ENCODE results near the gene MGME1. TPM values are rescaled to one million over a fixed set of nuclear protein-coding genes. Genes with fewer than 3 reads are reported as not detected.

The MGME1 gene
- total RNA-seq, 1 donor from 2014 or later, result 34.3 TPM

DNA sequence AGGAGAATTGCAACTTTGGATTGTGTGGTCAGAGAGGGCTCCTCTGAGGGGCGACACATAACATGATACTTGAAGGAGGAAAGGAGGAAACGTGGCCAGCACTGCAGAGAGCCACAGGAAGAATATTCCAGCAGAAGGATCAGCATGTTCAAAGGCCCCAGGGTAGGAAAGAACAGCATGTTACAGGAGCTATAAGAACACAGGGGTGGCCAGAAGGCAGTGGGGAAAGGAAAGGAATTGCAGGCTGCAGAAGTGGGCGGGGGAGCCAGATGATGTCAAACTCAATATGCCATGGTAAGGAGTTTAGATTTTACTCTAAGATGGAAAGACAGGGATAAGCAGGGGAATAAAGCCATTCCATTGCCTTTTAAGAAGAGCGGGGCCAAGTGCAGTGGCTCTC is 30.7 kb downstream of the MGME1 start:
- Mint-ChIP-seq H3K27ac (no peak overlapping the region), H3K9me3 (no peaks in the 10 kb centered on the region), H3K4me3 (no peak overlapping the region), H3K36me3 (ENCODE audit: low read depth) (no peaks in the 10 kb centered on the region), H3K4me1 (peaks cover 18% of the 10 kb centered on the region), H3K27me3 (peaks cover 3% of the 10 kb centered on the region)
- DNase-seq, result no peak
- intact Hi-C loops (cut with micrococcal nuclease), result loop anchor here (5.0 to 10.0 kb wide), 2 partner anchors 288 to 465 kb away; partner anchors contain the start of genes BFSP1 and ZNF133

- peaks cover 3% of the 10 kb centered on the region for H3K27me3 Mint-ChIP-seq
- no peak overlapping the region for H3K4me3 Mint-ChIP-seq
- intact Hi-C loops (cut with micrococcal nuclease), result no loop called here
- no peak for DNase-seq
- H3K4me1 Mint-ChIP-seq, result peaks cover 8% of the 10 kb centered on the region
- H3K9me3 Mint-ChIP-seq, result no peaks in the 10 kb centered on the region
- no peak overlapping the region for H3K27ac Mint-ChIP-seq
- no peaks in the 10 kb centered on the region for H3K36me3 Mint-ChIP-seq (ENCODE audit: low read depth)
Measured at GRCh38 chr20:18001131-18001921, 32.5 kb downstream of the MGME1 start.

DNA sequence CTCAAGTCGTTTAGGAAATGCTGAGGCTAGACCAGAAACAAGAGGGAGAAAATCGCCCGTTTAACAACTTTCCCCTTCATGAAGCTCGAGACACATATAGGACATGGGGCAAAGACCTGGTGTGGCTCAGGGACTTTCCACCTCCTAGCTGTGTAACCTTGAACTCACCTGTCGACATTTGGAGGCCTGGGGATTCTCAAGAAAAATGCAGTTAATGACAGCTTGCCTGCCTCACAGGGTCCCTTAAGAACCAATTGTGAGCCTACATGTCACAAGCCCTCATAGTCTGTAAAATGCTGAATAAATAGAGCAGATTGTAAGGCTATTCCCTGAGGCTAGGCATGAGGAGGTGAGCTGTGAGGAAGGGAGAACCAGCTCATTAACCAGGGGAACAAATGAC is 35.1 kb downstream of the MGME1 start:
- H3K4me1 Mint-ChIP-seq, result no peaks in the 10 kb centered on the region
- intact Hi-C loops (cut with micrococcal nuclease), result no loop called here
- H3K27me3 Mint-ChIP-seq, result no peaks in the 10 kb centered on the region
- H3K36me3 Mint-ChIP-seq (ENCODE audit: low read depth), result no peaks in the 10 kb centered on the region
- no peak overlapping the region for H3K27ac Mint-ChIP-seq
- DNase-seq, result no peak
- no peaks in the 10 kb centered on the region for H3K9me3 Mint-ChIP-seq
- no peak overlapping the region for H3K4me3 Mint-ChIP-seq

DNA sequence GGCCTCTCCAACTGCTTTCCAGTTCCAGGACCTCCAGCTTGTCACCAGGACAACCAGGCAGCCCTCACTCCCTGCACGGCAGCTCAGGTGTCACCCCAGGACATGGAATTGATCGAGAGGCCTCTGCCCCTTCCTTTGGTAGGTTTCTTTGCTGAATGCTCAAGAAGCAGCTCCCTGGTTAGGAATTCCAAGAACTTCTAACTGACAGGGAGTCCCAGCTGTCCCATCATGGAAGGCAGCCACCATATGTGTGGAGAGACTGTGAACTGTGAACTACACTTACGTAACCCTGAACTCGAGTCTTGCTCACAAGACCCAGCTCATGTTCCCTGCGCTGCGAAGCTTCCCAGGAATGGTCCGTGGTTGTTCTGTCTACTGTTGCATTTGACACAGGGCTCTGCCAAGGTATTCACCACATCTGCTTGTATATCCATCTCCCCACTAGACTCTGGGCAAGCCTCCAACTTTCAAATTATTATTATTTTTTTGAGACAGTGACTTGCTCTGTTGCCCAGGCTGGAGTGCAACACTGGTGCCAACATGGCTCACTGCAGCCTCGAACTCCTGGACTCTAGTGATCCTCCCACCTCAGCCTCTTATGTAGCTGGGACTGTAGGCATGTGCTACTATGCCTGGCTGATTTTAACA is 35.7 kb downstream of the MGME1 start:
- Mint-ChIP-seq H3K27ac (no peak overlapping the region), H3K36me3 (ENCODE audit: low read depth) (no peaks in the 10 kb centered on the region), H3K27me3 (no peaks in the 10 kb centered on the region), H3K4me3 (no peak overlapping the region), H3K4me1 (no peaks in the 10 kb centered on the region), H3K9me3 (no peaks in the 10 kb centered on the region)
- no peak for DNase-seq
- intact Hi-C loops (cut with micrococcal nuclease), result no loop called here

GRCh38 chr20:18005170-18005989 is 36.6 kb downstream of the MGME1 start:
- DNase-seq, result no peak
- H3K4me1 Mint-ChIP-seq, result no peaks in the 10 kb centered on the region
- H3K9me3 Mint-ChIP-seq, result no peaks in the 10 kb centered on the region
- intact Hi-C loops (cut with micrococcal nuclease), result no loop called here
- no peak overlapping the region for H3K4me3 Mint-ChIP-seq
- no peaks in the 10 kb centered on the region for H3K27me3 Mint-ChIP-seq
- no peak overlapping the region for H3K27ac Mint-ChIP-seq
- no peaks in the 10 kb centered on the region for H3K36me3 Mint-ChIP-seq (ENCODE audit: low read depth)

GRCh38 chr20:18005990-18006364 is 37.2 kb downstream of the MGME1 start:
- DNase-seq, result no peak
- H3K9me3 Mint-ChIP-seq, result no peaks in the 10 kb centered on the region
- no peak overlapping the region for H3K4me3 Mint-ChIP-seq
- no peaks in the 10 kb centered on the region for H3K27me3 Mint-ChIP-seq
- no peak overlapping the region for H3K27ac Mint-ChIP-seq
- H3K4me1 Mint-ChIP-seq, result no peaks in the 10 kb centered on the region
- no peaks in the 10 kb centered on the region for H3K36me3 Mint-ChIP-seq (ENCODE audit: low read depth)
- intact Hi-C loops (cut with micrococcal nuclease), result no loop called here

- H3K27me3 Mint-ChIP-seq, result no peaks in the 10 kb centered on the region
- H3K4me3 Mint-ChIP-seq, result no peak overlapping the region
- no peaks in the 10 kb centered on the region for H3K4me1 Mint-ChIP-seq
- H3K27ac Mint-ChIP-seq, result no peak overlapping the region
- DNase-seq, result no peak
- no peaks in the 10 kb centered on the region for H3K9me3 Mint-ChIP-seq
- no peaks in the 10 kb centered on the region for H3K36me3 Mint-ChIP-seq (ENCODE audit: low read depth)
- intact Hi-C loops (cut with micrococcal nuclease), result no loop called here
Measured at GRCh38 chr20:18006684-18007083, 37.9 kb downstream of the MGME1 start.

DNA sequence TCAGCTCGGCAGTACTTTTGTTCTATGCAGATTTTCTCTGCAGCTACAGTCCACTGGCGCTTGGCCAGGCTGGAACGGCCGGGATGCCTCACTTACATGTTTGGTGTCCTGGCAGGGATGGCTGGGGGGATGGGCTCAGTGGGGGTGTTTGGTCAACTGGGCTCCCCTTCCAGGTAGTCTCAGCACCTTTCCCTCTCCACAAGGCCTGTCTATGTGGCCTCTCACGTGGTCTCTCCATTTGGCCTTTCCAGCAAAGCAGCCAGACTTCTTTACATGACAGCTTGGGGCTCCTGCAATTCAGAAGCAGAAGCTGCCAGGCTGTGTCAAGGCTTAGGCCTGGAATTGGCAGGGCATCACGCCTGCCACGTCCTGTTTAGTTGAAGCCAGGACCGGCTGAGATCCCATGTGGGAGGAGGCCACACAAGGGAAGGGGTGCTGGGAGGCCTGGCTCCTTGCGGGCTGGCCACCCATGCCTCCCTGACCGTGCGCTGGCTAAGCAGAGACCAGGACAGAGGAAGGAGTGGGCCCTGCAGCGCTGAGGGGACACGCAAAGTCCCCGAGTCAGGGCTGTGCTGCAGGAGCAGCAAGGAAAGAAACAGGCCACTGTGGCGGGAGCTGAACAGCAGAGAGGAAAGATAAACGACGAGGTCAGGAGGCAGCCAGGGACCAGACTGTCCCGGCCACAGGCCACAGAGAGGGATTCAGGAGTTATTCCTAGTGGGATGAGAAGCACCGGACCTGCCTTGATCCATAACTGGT is 38.9 kb downstream of the MGME1 start:
- DNase-seq, result no peak
- Mint-ChIP-seq H3K36me3 (ENCODE audit: low read depth) (no peaks in the 10 kb centered on the region), H3K4me3 (no peak overlapping the region), H3K27ac (no peak overlapping the region), H3K4me1 (no peaks in the 10 kb centered on the region), H3K9me3 (no peaks in the 10 kb centered on the region), H3K27me3 (no peaks in the 10 kb centered on the region)
- intact Hi-C loops (cut with micrococcal nuclease), result no loop called here

- intact Hi-C loops (cut with micrococcal nuclease), result no loop called here
- no peaks in the 10 kb centered on the region for H3K36me3 Mint-ChIP-seq (ENCODE audit: low read depth)
- H3K4me1 Mint-ChIP-seq, result no peaks in the 10 kb centered on the region
- DNase-seq, result no peak
- no peak overlapping the region for H3K4me3 Mint-ChIP-seq
- H3K27me3 Mint-ChIP-seq, result no peaks in the 10 kb centered on the region
- H3K9me3 Mint-ChIP-seq, result no peaks in the 10 kb centered on the region
- no peak overlapping the region for H3K27ac Mint-ChIP-seq
Measured at GRCh38 chr20:18009116-18009515, 40.3 kb downstream of the MGME1 start.

DNA sequence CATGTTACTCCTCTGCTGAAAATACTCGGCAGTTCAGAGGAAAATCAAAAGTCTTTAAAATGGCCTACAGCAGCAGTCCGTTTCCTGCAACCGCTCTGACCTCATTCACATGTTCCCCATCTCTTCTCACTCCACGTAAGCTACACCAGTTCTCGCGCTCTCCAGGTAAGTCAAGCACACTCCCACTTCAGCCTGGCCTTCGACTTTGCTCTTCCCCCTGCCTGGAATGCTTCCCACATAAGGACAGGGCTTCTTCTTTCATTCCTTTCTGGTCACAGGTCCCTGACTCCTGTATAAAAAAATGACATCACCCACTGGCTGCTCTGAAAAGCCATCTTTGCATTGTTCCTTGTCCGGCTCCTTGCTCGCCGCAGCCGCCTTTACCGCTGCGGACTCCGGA is 42.7 kb downstream of the MGME1 start:
- Mint-ChIP-seq H3K27ac (no peak overlapping the region), H3K4me3 (no peak overlapping the region), H3K36me3 (ENCODE audit: low read depth) (no peaks in the 10 kb centered on the region), H3K27me3 (no peaks in the 10 kb centered on the region), H3K9me3 (no peaks in the 10 kb centered on the region), H3K4me1 (no peaks in the 10 kb centered on the region)
- DNase-seq, result no peak
- intact Hi-C loops (cut with micrococcal nuclease), result no loop called here

- intact Hi-C loops (cut with micrococcal nuclease), result no loop called here
- Mint-ChIP-seq H3K27ac (no peak overlapping the region), H3K4me1 (no peaks in the 10 kb centered on the region), H3K36me3 (ENCODE audit: low read depth) (no peaks in the 10 kb centered on the region), H3K27me3 (no peaks in the 10 kb centered on the region), H3K9me3 (no peaks in the 10 kb centered on the region), H3K4me3 (no peak overlapping the region)
- no peak for DNase-seq
Measured at GRCh38 chr20:18011951-18012645, 43.3 kb downstream of the MGME1 start.

DNA sequence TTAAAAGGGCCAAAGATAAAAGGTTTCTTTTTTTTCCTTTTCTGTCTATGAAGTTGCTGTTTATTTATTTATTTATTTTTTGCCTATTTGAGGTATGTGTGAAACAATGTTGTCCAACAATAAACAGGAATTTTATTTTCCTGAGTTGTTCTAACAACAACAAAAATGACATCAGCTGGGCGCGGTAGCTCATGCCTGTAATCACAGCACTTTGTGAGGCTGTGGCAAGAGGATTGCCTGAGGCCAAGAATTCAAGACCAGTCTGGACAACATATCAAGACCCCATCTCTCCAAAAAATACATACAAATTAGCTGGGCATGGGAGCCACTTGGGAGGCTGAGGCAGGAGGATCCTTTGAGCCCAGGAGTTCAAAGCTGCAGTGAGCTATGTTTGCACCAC is 44.1 kb downstream of the MGME1 start:
- Mint-ChIP-seq H3K4me1 (no peaks in the 10 kb centered on the region), H3K4me3 (no peak overlapping the region), H3K27ac (no peak overlapping the region), H3K27me3 (no peaks in the 10 kb centered on the region), H3K9me3 (no peaks in the 10 kb centered on the region), H3K36me3 (ENCODE audit: low read depth) (no peaks in the 10 kb centered on the region)
- intact Hi-C loops (cut with micrococcal nuclease), result no loop called here
- DNase-seq, result no peak

- intact Hi-C loops (cut with micrococcal nuclease), result no loop called here
- H3K9me3 Mint-ChIP-seq, result no peaks in the 10 kb centered on the region
- no peaks in the 10 kb centered on the region for H3K36me3 Mint-ChIP-seq (ENCODE audit: low read depth)
Measured at GRCh38 chr20:18014411-18014810, 45.6 kb downstream of the MGME1 start.

More at GRCh38 chr20:18014411-18014810, 45.6 kb downstream of the MGME1 start:
- H3K4me1 Mint-ChIP-seq, result no peaks in the 10 kb centered on the region
- H3K27me3 Mint-ChIP-seq, result no peaks in the 10 kb centered on the region
- no peak overlapping the region for H3K27ac Mint-ChIP-seq
- no peak for DNase-seq
- no peak overlapping the region for H3K4me3 Mint-ChIP-seq

All from activated CD4-positive, alpha-beta T cell treated with anti-CD3 and anti-CD28 coated beads, Interleukin-2, amount 10 ng/mL, durations not matched to agents 24 days and 14 days (primary cell).